Measurements from ENCODE around the gene FRRS1L. TPM values are rescaled to one million over a fixed set of nuclear protein-coding genes. Genes with fewer than 3 reads are reported as not detected.
A peak's percentile ranks its signal among the peaks of the same experiment; 100 is the strongest.

The FRRS1L gene
- total and polyA plus RNA-seq, 2 of the 13 experiments (the other 11 are each of a cell fraction or from before 2014, with no cell fraction given), result 0.02 to 0.03 TPM

GRCh38 chr9:109119439-109120203 lies 47.4 kb downstream of the FRRS1L start, which contains the start of gene TMEM245:
Gene TMEM245 (minus strand): TSS chr9:109119947. CDS start chr9:109119913, 34 bp downstream.
- H3K27me3 ChIP-seq (ENCODE audit: control insufficient read depth in 1 of 2, insufficient read depth in 2 of 2, low read length in 2 of 2), result no peaks in the 10 kb centered on the region
- H2AFZ ChIP-seq (ENCODE audit: low read length), result no peak within 1 kb of the TSS
- peak within 1 kb of the TSS; percentile 77 for H3K27ac ChIP-seq (ENCODE audit: extremely low read length, insufficient read depth, low read length)
- H3K4me1 ChIP-seq (ENCODE audit: insufficient read depth, low read length), result peaks cover 81% of the 10 kb centered on the region
- FAIRE-seq, result peak; percentile 63
- H3K9ac ChIP-seq (ENCODE audit: insufficient read depth, low read depth, low read length), result peak within 1 kb of the TSS; percentile 95
- ChIA-PET POLR2A (interaction anchor here (0.7 to 1.6 kb wide), 10 partner anchors 9 to 83 kb away, joined by 3 to 10 read pairs (median 4); no protein-coding TSS in a partner anchor), CTCF (ENCODE audit: low intra/inter-chr PET ratio, low total read pairs) (no interaction called here)
- DNase-seq (ENCODE audit: low spot score), result peak; percentile 98
- peak; percentile 90 for ATAC-seq
- H3K79me2 ChIP-seq (ENCODE audit: insufficient read depth, low read length), result peaks cover 48% of the 10 kb centered on the region
- BruUV-seq (replicated peaks), result no TSS peak
- 0% methylated on average over 6 of the region's 88 CpGs for WGBS (ENCODE audit: low lambda C conversion rate)
- in situ Hi-C loops (cut with HindIII; ENCODE audit: extremely low pct_ligation_motif_present, low pct_unique_long_range_greater_than_20kb), result no loop called here
- H3K4me3 ChIP-seq (replicated peaks in 1 of 3; ENCODE audit: insufficient read depth in 1 of 3, low read depth in 2 of 3, low read length in 3 of 3), result peak within 1 kb of the TSS; percentile 91 to 96 (median 95)
- H3K36me3 ChIP-seq (replicated peaks in 1 of 2; ENCODE audit: control insufficient read depth in 1 of 2, insufficient read depth in 2 of 2, low read length in 2 of 2), result no peaks in the 10 kb centered on the region
- intact Hi-C loops (cut with micrococcal nuclease; ENCODE audit: unreplicated experiment), result loop anchor here (5.0 to 10.0 kb wide), 4 partner anchors 63 to 205 kb away; partner anchors contain the start of genes CTNNAL1 and EPB41L4B
- peak within 1 kb of the TSS; percentile 95 for H3K4me2 ChIP-seq (ENCODE audit: low read depth, low read length)
- H3K9me3 ChIP-seq (ENCODE audit: low read length), result no peaks in the 10 kb centered on the region
- peaks cover 14% of the 10 kb centered on the region for H4K20me1 ChIP-seq (ENCODE audit: insufficient read depth, low read length)
- TF ChIP-seq ZNF225 (CRISPR knock-in tag; IDR thresholded peaks at IDR 0.05), result 0 out of 2 replicates have a peak, but pooled peaks have one; percentile 54
- peak; percentile 27; the same call in 1 of the 2 replicates for TF ChIP-seq FOSL2 (CRISPR knock-in tag; IDR thresholded peaks at IDR 0.05)
- TF ChIP-seq, protein P1, sequence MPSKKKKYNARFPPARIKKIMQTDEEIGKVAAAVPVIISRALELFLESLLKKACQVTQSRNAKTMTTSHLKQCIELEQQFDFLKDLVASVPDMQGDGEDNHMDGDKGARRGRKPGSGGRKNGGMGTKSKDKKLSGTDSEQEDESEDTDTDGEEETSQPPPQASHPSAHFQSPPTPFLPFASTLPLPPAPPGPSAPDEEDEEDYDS (CRISPR knock-in tag; IDR thresholded peaks at IDR 0.05), result peak; percentile 68
- TF ChIP-seq GABPB1 (CRISPR knock-in tag; IDR thresholded peaks at IDR 0.05), result peak; percentile 78
- TF ChIP-seq ELF1 (CRISPR knock-in tag; IDR thresholded peaks at IDR 0.05), result peak; percentile 79
- TF ChIP-seq, protein P2, sequence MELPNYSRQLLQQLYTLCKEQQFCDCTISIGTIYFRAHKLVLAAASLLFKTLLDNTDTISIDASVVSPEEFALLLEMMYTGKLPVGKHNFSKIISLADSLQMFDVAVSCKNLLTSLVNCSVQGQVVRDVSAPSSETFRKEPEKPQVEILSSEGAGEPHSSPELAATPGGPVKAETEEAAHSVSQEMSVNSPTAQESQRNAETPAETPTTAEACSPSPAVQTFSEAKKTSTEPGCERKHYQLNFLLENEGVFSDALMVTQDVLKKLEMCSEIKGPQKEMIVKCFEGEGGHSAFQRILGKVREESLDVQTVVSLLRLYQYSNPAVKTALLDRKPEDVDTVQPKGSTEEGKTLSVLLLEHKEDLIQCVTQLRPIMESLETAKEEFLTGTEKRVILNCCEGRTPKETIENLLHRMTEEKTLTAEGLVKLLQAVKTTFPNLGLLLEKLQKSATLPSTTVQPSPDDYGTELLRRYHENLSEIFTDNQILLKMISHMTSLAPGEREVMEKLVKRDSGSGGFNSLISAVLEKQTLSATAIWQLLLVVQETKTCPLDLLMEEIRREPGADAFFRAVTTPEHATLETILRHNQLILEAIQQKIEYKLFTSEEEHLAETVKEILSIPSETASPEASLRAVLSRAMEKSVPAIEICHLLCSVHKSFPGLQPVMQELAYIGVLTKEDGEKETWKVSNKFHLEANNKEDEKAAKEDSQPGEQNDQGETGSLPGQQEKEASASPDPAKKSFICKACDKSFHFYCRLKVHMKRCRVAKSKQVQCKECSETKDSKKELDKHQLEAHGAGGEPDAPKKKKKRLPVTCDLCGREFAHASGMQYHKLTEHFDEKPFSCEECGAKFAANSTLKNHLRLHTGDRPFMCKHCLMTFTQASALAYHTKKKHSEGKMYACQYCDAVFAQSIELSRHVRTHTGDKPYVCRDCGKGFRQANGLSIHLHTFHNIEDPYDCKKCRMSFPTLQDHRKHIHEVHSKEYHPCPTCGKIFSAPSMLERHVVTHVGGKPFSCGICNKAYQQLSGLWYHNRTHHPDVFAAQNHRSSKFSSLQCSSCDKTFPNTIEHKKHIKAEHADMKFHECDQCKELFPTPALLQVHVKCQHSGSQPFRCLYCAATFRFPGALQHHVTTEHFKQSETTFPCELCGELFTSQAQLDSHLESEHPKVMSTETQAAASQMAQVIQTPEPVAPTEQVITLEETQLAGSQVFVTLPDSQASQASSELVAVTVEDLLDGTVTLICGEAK (IDR thresholded peaks at IDR 0.05), result no peak
- TF ChIP-seq, protein P2 (CRISPR knock-in tag; IDR thresholded peaks at IDR 0.05), result 0 out of 2 replicates have a peak, but pooled peaks have one; percentile 9
- TF ChIP-seq ZNF776 (CRISPR knock-in tag; IDR thresholded peaks at IDR 0.05), result 0 out of 2 replicates have a peak, but pooled peaks have one; percentile 20
- TF ChIP-seq ATF2 (CRISPR knock-in tag; IDR thresholded peaks at IDR 0.05), result peak; percentile 56; the same call in 1 of the 2 replicates

All from HepG2 (cell line).